Measurements from ENCODE around the gene LIN7B.
A peak's percentile ranks its signal among the peaks of the same experiment; 100 is the strongest.
"Not testable (repeated sequence)": the region's sequence is repeated elsewhere in the genome, so short reads cannot be mapped to it uniquely, and the experiment has no call there.

The LIN7B gene

DNA sequence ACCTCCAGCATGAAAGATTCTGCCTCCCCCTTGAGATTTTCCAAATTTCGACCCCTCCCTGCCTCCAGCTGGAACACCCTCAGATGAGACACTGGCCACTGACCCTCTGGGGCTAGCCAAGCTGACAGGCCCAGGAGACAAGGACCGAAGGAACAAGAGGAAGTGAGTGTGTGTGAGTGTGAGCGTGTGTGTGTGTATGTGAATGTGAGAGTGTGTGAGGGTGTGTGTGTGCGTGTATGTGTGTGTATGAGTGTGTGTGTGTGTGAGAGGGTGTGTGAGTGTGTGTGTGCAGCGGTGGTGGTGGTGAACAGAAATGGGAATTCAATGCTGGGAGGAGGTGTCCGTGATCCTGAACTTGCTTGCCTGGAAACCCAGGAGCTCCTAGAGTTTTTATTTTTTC lies 27.2 kb downstream of the LIN7B start:
- H3K9me3 ChIP-seq: no peaks in the 10 kb centered on the region
- TF ChIP-seq CTCF (IDR thresholded peaks at IDR 0.05): no peak
- H3K4me1 ChIP-seq: peaks cover 0 to 22% (median 20%) of the 10 kb centered on the region in 4 donors
- no peak for DNase-seq
- no peak overlapping the region for H3K27ac ChIP-seq
- H3K36me3 ChIP-seq: no peaks in the 10 kb centered on the region
- H3K27me3 ChIP-seq: peaks cover 0 to 6% of the 10 kb centered on the region in 2 donors
- intact Hi-C loops (cut with DNase I; ENCODE audit: low total_unique reads): loop anchor here (5.0 kb wide), 1 partner anchor 34 kb away; no protein-coding TSS in a partner anchor
- H3K4me3 ChIP-seq: no peak overlapping the region

GRCh38 chr19:49142866-49143335 lies 28.7 kb downstream of the LIN7B start:
- intact Hi-C loops (cut with DNase I; ENCODE audit: low total_unique reads): loop anchor here (5.0 kb wide), 1 partner anchor 36 kb away; no protein-coding TSS in a partner anchor
- Histone ChIP-seq H3K27ac (no peak overlapping the region), H3K4me1 (peaks cover 0 to 26% (median 21%) of the 10 kb centered on the region in 4 donors), H3K36me3 (no peaks in the 10 kb centered on the region), H3K9me3 (no peaks in the 10 kb centered on the region), H3K4me3 (peak overlapping the region; percentile 46 to 57), H3K27me3 (no peaks in the 10 kb centered on the region)
- peak; percentile 87 to 93 for DNase-seq
- no peak for TF ChIP-seq CTCF (IDR thresholded peaks at IDR 0.05)

- peak; percentile 76 to 88 for DNase-seq
- peaks cover 0 to 49% (median 32%) of the 10 kb centered on the region in 4 donors for H3K4me1 ChIP-seq
- TF ChIP-seq CTCF (IDR thresholded peaks at IDR 0.05): peak; percentile 75 to 94
- H3K27ac ChIP-seq: peak overlapping the region; percentile 13 to 35
- H3K27me3 ChIP-seq: no peaks in the 10 kb centered on the region
- H3K36me3 ChIP-seq: no peaks in the 10 kb centered on the region
- no peaks in the 10 kb centered on the region for H3K9me3 ChIP-seq
- intact Hi-C loops (cut with DNase I; ENCODE audit: low total_unique reads): loop anchor here (5.0 kb wide), 2 partner anchors 48 to 52 kb away; no protein-coding TSS in a partner anchor
- H3K4me3 ChIP-seq: peak overlapping the region; percentile 34 to 44
These were observed 31.6 kb downstream of the LIN7B start for GRCh38 chr19:49145573-49146407.

- intact Hi-C loops (cut with DNase I; ENCODE audit: low total_unique reads): loop anchor here (5.0 kb wide), 2 partner anchors 49 to 51 kb away; no protein-coding TSS in a partner anchor
- H3K4me1 ChIP-seq: peaks cover 0 to 55% (median 38%) of the 10 kb centered on the region in 4 donors
These were observed 32.2 kb downstream of the LIN7B start for GRCh38 chr19:49146408-49146770.

DNA sequence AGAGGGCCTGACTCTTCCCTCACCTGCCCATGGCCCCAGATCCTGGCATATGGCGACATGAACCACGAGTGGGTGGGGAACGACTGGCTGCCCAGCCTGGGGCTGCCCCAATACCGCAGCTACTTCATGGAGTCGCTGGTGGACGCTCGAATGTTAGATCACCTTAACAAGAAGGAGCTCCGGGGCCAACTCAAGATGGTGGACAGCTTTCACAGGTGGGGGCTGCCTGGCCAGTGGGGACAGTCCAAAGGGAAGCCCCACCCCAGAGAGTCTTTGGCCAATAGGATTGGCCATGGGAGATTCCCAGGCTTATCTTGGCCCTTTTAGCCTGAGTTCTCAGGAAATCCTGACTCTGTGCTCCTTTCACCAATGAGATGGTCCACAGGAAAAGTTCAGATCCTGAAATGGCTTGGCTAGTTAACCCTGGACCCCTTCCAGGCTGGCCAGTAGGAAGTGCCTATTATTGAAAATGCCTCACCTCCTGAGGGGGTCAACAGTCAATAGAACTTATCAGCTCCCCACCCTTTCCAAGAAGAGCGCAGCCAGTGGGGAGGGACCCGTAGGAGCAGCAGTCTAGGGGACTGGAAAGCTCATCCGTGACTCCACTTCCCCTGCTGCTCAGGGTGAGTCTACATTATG lies 34.0 kb downstream of the LIN7B start:
- Histone ChIP-seq H3K9me3 (no peaks in the 10 kb centered on the region), H3K36me3 (no peaks in the 10 kb centered on the region), H3K27ac (no peak overlapping the region), H3K27me3 (no peaks in the 10 kb centered on the region), H3K4me1 (peaks cover 0 to 51% (median 38%) of the 10 kb centered on the region in 4 donors), H3K4me3 (peak overlapping the region; percentile 73 to 78)
- DNase-seq: no peak
- intact Hi-C loops (cut with DNase I; ENCODE audit: low total_unique reads): loop anchor here (5.0 kb wide), 2 partner anchors 49 to 51 kb away; no protein-coding TSS in a partner anchor
- no peak for TF ChIP-seq CTCF (IDR thresholded peaks at IDR 0.05)

More at GRCh38 chr19:49146408-49146770, 32.2 kb downstream of the LIN7B start:
- not testable (repeated sequence) for H3K36me3 ChIP-seq, H3K27me3 ChIP-seq, DNase-seq, H3K9me3 ChIP-seq
- Histone ChIP-seq H3K4me3 (peak overlapping the region; percentile 34 to 44), H3K27ac (peak overlapping the region; percentile 13 to 35)
